GM18909 (cell line): ENCODE data around the gene RXRA.

Experiments used
- ATAC-seq: cut with Tn5 transposase; IDR thresholded peaks from one replicate; pipeline ENCODE4 v1.9.1; 2021; ENCODE audit warnings: mild to moderate bottlenecking; ENCODE audit not compliant: unreplicated experiment, poor library complexity

The RXRA gene

DNA sequence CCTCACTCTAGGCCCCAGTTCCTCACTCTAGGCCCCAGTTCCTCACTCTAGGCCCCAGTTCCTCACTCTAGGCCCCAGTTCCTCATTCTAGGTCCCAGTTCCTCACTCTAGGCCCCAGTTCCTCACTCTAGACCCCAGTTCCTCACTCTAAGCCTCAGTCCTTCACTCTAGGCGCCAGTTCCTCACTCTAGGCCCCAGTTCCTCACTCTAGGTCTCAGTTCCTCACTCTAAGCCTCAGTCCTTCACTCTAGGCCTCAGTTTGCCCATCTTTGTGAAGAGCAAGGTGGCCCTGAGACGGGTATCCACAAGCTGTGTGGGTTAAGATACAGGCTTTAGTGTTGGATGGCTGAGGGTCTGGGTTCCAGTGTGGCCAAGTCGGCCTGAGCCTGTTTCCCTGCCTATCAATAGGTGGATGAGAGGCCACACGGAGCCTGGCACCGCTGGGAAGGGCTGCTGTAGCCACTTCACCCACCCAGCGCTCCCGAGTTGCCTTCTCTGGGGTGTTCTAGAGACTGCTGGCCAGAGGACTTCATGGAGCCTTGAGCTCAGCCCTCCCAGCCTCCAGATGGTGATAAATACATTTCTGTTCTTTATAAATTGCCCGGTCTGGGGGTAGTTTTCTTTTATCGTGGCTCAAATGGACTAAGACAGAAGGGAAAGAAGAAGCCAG is 150.2 kb downstream of the RXRA start:
- no peak for ATAC-seq

DNA sequence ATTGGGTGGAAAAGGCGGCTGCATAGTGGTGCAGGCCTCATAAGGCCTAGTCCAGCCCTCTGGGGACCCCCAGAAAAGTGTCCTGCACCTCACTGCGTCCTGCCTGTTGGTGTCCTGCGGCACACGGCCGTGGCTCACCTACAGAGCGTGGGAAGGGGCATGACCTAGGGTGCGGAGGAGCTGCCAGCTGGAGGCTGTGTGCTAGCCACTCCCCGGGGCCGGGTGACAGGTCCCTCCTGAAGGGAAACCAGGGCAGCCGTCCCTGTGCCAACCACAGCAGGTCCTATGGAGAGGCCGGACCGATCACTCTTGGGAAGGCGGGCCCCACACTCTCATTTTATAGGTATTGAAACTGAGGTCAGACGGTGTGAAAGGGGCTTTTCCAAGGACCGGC is 150.7 kb downstream of the RXRA start:
- ATAC-seq: no peak

DNA sequence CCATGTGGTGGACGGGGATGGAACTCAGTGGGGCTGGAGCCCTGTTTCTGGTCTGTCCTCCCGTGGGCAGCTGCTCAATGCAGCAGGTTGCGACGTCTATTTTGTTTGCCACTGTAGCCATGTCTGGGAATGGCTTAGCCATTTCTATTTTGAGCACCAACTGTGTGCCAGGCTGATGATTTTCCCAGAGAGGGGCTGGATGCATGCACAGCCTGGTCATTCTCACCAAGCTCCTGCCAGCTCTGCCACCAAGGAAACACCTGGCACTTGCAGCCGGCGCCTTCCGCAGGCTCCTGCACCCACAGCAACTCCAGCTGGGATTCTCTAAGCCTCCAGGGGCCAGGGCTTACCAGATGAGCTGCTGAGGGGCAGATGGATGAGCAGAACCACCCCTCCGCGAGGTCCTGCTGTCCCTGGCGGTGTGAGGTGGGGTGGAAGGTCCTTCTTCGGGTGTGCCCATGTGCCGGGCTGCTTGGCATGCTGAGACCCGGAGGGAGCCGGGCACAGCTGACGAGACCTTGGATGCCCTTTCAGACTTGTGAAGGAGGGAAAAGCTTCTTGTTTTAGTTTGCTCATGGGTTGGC is 151.2 kb downstream of the RXRA start:
- no peak for ATAC-seq

DNA sequence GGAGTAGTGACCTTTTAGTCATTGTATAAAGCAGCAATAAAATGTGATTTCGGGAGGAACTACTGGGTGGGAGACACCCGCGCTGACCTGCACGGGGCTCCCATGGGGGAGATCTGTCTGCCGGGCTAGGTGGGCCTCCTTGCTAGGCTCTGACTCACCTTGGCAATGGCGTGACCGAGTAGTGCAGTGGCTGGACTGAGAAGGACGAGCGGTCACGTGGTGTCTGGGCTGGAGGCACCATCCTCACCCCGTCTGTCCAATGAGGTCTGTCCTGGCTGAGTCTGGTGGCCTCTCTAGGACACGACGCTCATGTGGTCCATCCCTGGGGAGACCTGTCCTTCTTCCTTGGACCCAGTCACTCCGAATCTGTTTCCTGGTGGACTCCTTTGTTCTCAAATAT is 151.7 kb downstream of the RXRA start:
- no peak for ATAC-seq

DNA sequence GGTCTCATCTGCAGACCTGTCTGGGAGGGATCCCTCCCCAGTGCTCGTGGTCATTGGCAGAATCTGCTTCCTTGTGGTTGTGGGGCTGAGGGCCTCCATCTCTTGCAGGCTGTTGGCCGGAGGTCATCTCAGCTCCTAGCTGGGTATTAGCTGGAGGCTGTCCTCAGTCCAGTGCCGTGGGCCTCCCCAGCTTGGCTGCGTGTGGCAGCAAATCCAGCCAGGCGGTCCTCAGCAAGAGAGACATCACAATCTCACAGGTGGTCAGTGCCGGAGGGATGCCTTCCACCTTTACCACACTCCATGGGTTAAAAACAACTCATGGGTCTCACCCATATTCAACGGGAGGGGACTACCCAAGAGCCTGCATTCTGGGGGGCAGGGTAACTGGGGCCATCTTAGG is 155.5 kb downstream of the RXRA start:
- ATAC-seq: no peak

DNA sequence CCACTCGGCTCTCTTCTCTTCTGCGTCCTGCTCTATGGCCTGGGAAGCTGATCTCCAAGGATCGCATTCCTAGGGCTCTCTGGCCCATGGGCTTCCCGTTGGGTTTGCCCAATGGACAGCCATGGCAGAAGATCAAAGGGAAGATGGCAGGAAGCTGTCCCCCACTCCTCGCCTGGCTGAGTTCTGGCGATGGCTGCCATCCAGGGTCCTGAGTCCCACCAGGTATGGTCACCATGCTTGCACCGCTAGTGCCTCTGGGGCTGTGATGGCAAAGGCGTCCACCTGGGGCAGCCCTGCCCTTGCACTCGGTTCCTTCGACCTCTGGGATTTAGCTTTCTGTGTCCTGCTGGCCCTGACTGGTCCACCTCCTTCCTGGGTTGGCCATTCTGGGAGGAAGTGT is 156.0 kb downstream of the RXRA start:
- no peak for ATAC-seq

DNA sequence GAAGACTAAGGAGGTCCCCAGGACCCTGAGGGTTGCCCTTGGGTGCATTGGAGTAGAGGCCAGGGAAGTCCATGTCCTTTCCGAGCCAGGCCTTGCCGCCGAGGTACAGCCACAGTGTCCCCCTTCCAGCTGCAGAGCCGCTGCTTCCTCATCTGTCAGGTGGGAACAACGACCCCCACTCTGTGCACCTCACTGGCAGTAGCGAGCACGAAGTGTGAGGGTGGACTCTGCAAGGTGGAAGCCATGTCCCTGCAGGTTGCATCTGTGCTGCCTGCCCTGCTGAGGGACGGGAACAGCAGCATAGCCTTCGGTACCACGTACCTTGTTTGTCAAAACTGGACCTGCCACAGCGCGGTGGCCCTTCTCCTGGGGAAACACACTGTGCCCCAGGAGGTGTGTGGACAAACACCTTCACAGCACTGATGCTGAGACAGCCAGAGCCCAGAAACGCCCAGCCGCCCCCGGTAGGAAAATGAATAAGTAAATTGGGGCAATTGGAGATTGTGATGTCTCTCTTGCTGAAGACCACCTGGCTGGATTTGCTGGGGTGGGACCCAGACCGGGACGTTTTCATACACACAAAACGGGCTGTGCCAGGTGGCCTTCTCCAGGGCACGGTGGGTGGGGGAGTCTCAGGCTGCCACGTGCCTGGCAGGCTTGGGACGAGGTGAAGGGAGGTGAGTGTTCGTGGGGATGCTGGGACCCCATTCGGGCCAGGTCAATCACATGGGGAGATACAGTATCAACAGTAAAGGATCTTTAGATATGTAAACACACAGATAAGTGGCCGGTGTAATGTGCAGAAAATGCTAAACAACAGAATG is 157.3 kb downstream of the RXRA start:
- no peak for ATAC-seq

DNA sequence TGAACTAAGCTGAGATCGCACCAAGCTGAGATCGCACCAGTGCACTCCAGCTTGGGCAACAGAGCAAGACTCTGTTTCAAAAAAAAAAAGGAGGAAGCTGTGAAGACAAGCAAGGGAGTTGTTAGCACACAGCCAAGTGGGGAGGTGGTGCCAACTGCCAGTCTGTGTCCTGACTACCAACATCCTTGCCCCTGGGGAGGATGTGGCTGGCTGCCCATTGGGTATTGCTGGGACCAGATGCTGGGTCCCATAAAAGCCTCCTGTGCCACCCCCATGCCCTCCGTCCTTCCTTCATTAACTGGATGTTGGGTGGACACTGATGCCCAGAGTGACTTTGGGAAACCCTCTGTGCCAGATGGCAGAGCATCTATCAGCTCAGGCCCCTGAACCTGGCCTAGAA is 158.2 kb downstream of the RXRA start:
- no peak for ATAC-seq

DNA sequence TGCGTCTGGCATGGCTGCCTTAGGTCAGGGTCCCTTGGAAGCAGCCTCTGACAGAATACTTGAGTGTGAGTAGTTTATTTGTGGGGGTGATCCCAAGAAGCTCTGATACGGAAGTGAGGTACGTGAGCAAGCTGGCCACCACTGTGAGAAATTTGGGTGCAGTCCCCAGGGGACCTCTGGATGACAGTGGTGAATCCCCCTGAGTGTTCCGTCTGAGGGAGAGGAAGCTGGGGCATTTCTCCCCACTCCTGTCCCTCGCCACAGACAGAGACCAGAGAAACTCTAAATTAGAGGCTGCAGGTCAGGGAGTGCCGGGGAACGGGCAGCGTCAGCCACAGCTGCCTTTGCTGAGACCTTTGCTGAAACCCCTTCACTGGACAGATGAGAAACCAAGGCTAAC is 159.4 kb downstream of the RXRA start:
- ATAC-seq: no peak

DNA sequence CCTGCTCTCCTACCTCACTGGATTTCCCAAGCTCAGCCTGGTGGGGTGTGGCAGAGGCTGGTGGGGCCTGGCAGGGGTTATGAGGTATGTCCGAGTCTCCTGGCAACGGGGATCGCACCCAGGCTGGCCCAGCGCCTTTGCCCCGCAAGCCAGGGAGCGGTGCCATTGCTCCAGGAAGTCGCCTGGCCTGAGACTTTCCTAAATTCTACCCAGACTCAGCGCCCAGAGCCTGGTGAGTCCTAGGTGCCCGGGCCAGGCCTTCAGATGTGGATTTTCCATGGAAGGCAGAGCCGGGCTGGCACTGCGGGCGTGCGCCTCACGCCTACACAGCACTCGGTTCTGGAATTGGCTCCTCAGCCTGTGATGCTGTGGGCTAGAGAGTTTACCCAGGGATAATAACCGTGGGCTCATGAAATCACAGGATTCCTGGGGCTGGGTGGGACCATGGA is 159.9 kb downstream of the RXRA start:
- no peak for ATAC-seq

DNA sequence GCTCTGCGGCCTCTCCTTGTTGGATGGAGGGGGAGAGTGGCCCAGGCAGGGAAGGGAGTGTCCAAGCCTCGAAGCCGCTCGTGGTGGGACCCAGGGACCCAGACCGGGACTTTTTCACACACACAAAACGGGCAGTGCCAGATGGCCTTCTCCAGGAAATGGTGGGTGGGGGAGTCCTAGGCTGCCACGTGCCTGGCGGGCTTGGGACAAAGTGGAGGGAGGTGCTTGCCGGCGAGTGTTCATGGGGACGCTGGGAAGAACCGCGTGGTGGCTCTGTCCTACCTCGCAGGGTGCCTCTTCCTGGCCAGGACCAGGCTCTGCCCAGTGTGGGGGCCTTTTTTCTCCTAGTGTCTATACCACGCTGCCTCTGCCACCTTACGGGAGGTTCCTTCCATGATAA is 160.3 kb downstream of the RXRA start:
- ATAC-seq: no peak
